ENCODE data around the gene MGST3. TPM values are rescaled to one million over a fixed set of nuclear protein-coding genes. Genes with fewer than 3 reads are reported as not detected.

Gene MGST3
- total and polyA plus RNA-seq, 2 experiments from 2014 or later = 84.5 to 262 TPM

- TF ChIP-seq CTCF (conservative IDR thresholded peaks at IDR 0.05; ENCODE audit: low read depth in 2 of 2) = no peak
- no peak for TF ChIP-seq CREB1 (CRISPR knock-in tag; IDR thresholded peaks at IDR 0.05; ENCODE audit: low read depth)
- TF ChIP-seq STAT1 (IDR thresholded peaks at IDR 0.05; ENCODE audit: unreplicated experiment) = no peak
- TF ChIP-seq REST (IDR thresholded peaks at IDR 0.05; ENCODE audit: unreplicated experiment) = no peak
- TF ChIP-seq EZH2 (IDR thresholded peaks at IDR 0.05; ENCODE audit: low read depth, unreplicated experiment) = no peak
- TF ChIP-seq EZH2phosphoT487 (IDR thresholded peaks at IDR 0.05; ENCODE audit: unreplicated experiment) = no peak
- TF ChIP-seq JUNB (IDR thresholded peaks at IDR 0.05; ENCODE audit: unreplicated experiment) = no peak
- TF ChIP-seq ZNF331 (CRISPR knock-in tag; IDR thresholded peaks at IDR 0.05; ENCODE audit: low read depth) = no peak
Observed at GRCh38 chr1:165598676-165599059, 32.4 kb upstream of the MGST3 start (continued).

GRCh38 chr1:165600793-165601192 is 30.2 kb upstream of the MGST3 start:
- Histone ChIP-seq H3K4me1 (ENCODE audit: insufficient read depth) (peaks cover 11% of the 10 kb centered on the region; the same call in 1 of the 2 replicates), H3K4me2 (no peak overlapping the region), H4K20me1 (replicated peaks; ENCODE audit: insufficient read depth) (no peaks in the 10 kb centered on the region), H3K79me2 (replicated peaks; ENCODE audit: insufficient read depth) (no peaks in the 10 kb centered on the region), H3K36me3 (ENCODE audit: insufficient read depth) (no peaks in the 10 kb centered on the region), H3K27me3 (ENCODE audit: insufficient read depth) (no peaks in the 10 kb centered on the region), H3F3A (replicated peaks; ENCODE audit: low read depth) (no peaks in the 10 kb centered on the region), H3K9me2 (ENCODE audit: insufficient read depth) (no peaks in the 10 kb centered on the region), H3K4me3 (no peak overlapping the region), H2AFZ (no peak overlapping the region), H3K27ac (ENCODE audit: low read depth) (no peak overlapping the region)
- DNase-seq (ENCODE audit: low spot score) = no peak
- Mint-ChIP-seq H3K4me1 (peaks cover 19% of the 10 kb centered on the region), H3K36me3 (ENCODE audit: low read depth) (no peaks in the 10 kb centered on the region), H3K4me3 (no peak overlapping the region), H3K9me3 (no peaks in the 10 kb centered on the region), H3K27me3 (ENCODE audit: insufficient read depth, low read depth, poor library complexity) (no peaks in the 10 kb centered on the region), H3K27ac (no peak overlapping the region)
- no peak for TF ChIP-seq CREB1 (CRISPR knock-in tag; IDR thresholded peaks at IDR 0.05; ENCODE audit: low read depth)
- no peak for ATAC-seq

- Histone ChIP-seq H4K20me1 (replicated peaks; ENCODE audit: insufficient read depth) (no peaks in the 10 kb centered on the region), H3K27me3 (ENCODE audit: insufficient read depth) (no peaks in the 10 kb centered on the region), H3K79me2 (replicated peaks; ENCODE audit: insufficient read depth) (no peaks in the 10 kb centered on the region), H3K36me3 (ENCODE audit: insufficient read depth) (no peaks in the 10 kb centered on the region), H3K4me1 (ENCODE audit: insufficient read depth) (peaks cover 8% of the 10 kb centered on the region; the same call in 1 of the 2 replicates), H3K4me2 (no peak overlapping the region), H2AFZ (no peak overlapping the region), H3K9me2 (ENCODE audit: insufficient read depth) (no peaks in the 10 kb centered on the region), H3K4me3 (no peak overlapping the region), H3K27ac (ENCODE audit: low read depth) (no peak overlapping the region), H3F3A (replicated peaks; ENCODE audit: low read depth) (no peaks in the 10 kb centered on the region)
- Mint-ChIP-seq H3K9me3 (no peaks in the 10 kb centered on the region), H3K4me3 (no peak overlapping the region), H3K36me3 (ENCODE audit: low read depth) (no peaks in the 10 kb centered on the region), H3K27ac (no peak overlapping the region), H3K4me1 (peaks cover 10% of the 10 kb centered on the region), H3K27me3 (ENCODE audit: insufficient read depth, low read depth, poor library complexity) (no peaks in the 10 kb centered on the region)
- DNase-seq (ENCODE audit: low spot score) = no peak
- no peak for ATAC-seq
- TF ChIP-seq CREB1 (CRISPR knock-in tag; IDR thresholded peaks at IDR 0.05; ENCODE audit: low read depth) (no peak), JUNB (IDR thresholded peaks at IDR 0.05; ENCODE audit: unreplicated experiment) (no peak), POLR2AphosphoS5 (IDR thresholded peaks at IDR 0.05; ENCODE audit: low read depth) (no peak), ZNF331 (CRISPR knock-in tag; IDR thresholded peaks at IDR 0.05; ENCODE audit: low read depth) (no peak), REST (IDR thresholded peaks at IDR 0.05; ENCODE audit: unreplicated experiment) (no peak)
Observed at GRCh38 chr1:165603810-165604209, 27.2 kb upstream of the MGST3 start.
